Endometrial microvascular endothelial cells (primary cell): Measurements from ENCODE around the gene RAB28. TPM values are rescaled to one million over a fixed set of nuclear protein-coding genes. Genes with fewer than 3 reads are reported as not detected.
"Not testable (repeated sequence)": the region's sequence is repeated elsewhere in the genome, so short reads cannot be mapped to it uniquely, and the experiment has no call there.

ENCODE experiments used
- in situ Hi-C: cut with HindIII; loops from 2 replicates; pipeline ENCODE4 v1.10.0; 2017; ENCODE audit warnings: low sequenced_read_pairs, low pct_unique_long_range_greater_than_20kb; ENCODE audit errors: inconsistent ontology term
- total RNA-seq: library from RNA; depleted of rRNA; stranded (reverse); fragments of >200 nt; gene quantifications from one replicate; pipeline ENCODE4 v1.2.3, GENCODE V29; 2015; ENCODE audit errors: inconsistent ontology term

Gene RAB28
- total RNA-seq, 1 donor from 2014 or later: 18.8 TPM

DNA sequence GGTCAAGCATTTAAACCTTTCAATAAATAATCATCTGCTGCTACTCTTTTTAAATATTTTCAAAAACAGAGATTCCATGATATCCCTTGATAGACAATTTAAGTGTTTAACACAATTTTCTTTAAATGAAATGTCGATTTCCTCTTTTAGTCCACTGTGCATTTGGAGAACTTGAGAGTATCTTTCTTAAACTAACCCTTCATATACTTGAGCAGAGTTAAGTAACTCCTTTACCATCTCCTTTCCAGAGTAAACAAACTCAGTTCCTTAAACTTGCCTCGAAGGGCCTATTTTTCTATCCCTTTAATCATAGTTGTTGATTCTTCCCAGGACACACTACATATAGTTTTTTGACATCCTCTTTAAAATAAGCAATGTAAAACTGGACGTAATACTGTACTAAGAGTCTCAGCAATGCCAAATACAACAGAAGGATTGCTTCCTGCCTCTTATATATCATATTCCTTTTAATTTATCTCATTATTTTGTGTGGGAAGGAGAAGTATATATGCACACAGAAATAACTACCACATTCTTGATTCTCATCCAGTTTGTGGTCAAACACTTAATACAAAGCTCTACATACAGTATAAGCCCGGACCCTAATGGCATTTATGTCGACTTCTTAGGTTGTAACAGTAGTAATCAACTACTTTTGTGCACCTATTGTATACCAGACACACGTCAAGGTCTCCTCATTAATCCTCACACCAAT is 22.8 kb downstream of the RAB28 start:
- in situ Hi-C loops: no loop called here

DNA sequence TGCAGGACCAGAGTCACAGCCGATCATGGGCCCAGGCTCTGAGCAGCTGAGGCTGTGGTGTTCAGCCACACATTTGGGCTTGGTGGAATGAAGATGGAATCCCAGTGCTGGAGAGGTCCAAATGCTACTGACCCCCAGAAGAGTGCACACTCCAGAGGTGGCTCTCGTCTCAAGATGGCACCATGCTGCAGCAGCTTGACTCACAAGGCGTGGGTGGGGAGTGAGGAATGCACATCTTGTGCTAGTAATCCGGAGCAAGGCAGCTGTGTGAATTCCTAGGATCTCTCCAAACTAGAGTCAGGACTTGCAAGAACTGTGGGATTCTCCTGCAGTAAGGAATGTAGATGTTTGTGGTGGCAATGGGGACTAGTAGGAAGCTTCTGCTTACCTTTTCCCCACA is 28.7 kb downstream of the RAB28 start:
- in situ Hi-C loops: no loop called here

DNA sequence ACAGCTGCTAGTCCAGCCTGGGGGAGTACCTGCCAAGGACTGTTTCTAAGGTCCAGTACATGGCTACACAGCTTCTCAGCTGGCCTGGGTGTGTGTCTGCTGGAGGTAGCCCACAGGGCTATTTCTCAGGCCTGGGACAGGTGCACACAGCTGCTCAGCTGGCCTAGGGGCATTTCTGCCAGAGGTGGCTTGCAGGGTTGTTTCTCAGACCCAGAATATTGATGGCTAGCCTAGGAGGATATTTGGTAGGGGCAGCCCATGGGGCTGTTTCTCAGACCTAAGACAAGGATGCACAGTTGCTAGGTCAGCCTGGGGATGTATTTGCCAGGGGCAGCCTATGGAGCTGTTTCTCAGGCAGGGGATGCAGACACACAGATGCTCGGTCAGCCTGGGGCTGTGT is 29.4 kb downstream of the RAB28 start:
- in situ Hi-C loops: no loop called here

DNA sequence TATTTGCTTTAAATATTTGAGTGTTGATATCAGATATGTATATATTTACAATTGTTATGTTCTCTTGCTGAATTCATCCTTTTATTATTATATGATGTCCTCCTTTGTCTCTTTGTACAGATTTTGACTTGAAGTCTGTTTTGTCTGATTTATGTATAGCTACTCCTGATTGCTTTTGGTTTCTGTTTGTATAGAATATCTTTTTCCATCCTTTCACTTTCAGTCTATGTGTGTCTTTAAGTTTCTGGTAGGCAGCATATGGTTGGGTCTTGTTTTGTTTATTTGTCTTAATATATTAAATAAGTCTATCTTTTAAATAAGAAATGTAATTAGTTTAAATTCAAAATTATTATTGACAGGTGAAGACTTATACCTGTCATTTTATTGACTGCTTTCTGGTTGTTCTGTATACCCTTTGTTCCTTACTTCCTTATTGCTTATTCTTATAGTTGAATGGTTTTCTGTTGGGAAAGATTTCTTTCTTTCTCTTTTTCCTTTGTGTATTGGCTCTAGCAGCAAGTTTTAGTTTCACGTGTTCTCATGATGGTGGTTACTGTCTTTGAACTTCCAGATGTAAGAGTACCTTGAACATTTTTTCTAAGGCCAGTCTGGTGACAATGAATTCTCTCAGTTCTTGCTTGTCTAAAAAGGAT is 31.1 kb downstream of the RAB28 start:
- in situ Hi-C loops: no loop called here

DNA sequence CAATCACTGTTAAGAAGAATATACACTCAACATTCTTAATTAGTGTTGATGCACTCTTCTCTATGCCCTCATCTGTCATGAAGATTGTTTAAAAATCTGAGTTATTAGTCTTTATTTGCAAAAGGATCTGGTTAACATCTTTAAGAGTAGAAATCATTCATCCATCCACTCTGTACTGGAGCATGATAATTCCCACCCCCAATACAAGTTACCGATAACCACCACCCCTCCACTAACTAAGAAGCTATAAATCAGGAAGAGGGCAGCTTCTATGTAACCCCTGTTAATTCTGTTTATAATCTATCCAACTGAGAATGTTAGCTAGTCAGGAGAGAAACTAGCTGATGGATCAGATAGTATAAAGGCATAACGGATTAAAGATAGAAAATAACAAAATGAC is 34.5 kb downstream of the RAB28 start:
- in situ Hi-C loops: no loop called here

DNA sequence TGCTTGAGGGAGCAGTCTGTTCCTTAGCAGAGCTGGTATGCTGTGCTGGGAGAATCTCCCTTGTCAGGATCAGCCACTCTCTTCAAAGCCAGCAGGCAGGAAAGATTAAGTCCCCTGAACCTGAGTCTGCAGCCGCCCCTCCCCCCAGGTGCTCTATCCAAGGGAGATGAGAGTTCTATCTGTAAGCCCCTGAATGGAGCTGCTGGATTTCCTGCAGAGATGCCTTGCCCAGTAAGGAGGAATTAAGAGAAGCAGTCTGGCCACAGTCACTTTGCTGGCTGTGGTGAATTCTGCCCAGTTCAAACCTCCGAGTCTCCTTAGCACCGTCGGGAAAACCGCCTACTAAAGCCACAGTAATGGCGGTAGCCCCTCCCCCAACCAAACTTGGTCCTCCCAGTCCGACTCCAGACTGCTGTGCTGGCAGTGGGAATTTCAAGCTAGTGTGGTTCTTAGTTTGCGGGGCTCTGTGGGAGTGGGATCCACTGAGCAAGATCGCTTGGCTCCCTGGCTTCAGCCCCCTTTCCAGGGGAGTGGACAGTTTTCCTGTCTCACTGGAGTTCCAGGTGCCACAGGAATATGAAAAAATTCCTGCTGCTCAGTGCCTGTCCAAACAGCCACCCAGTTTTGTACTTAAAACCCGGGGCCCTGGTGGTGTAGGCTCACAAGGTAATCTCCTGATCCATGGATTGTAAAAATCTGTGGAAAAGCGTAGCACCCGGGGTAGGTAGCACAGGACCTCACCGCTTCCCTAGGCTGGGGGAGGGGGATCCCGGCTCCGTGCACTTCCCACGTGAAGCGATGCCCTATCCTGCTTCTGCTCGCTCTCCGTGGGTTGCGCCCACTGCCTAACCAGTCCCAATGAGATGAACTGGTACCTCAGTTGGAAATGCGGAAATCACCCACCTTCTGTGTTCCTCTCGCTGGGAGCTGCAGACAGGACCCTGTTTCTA is 38.0 kb downstream of the RAB28 start:
- in situ Hi-C loops: no loop called here

DNA sequence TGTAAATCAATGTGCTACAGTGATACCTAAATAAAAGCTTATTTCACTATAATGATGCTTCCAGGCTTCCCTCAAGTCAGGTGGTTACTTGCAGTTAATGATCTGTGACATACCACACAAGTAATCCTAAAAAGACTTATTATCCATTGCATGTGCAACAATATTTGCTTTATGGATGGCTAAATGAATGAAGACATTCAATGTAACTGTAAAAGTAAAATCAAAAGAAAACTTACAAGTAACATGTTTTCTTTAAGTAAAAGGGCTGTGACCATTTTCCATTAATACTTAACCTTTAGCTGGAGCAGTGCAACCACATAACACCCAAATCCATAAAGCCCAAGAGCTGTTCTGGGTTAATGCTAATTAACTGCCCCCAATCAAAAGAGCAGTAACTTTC is 42.6 kb downstream of the RAB28 start:
- in situ Hi-C loops: no loop called here

DNA sequence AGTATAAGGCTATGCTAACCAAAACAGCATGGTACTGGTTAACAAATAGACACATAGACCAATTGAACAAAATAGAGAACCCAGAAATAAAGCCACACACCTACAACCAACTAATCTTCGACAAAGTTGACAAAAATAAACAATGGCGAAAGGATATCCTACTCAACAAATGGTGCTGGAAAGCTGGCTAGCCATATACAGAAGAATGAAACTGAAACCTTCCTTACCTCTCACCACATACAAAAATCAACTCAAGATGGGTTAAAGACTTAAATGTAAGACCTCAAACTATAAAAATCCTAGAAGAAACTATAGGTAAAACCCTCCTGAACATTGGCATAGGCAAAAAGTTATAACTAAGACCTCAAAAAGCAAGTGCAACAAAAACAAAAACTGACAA is 47.2 kb downstream of the RAB28 start:
- in situ Hi-C loops: no loop called here

DNA sequence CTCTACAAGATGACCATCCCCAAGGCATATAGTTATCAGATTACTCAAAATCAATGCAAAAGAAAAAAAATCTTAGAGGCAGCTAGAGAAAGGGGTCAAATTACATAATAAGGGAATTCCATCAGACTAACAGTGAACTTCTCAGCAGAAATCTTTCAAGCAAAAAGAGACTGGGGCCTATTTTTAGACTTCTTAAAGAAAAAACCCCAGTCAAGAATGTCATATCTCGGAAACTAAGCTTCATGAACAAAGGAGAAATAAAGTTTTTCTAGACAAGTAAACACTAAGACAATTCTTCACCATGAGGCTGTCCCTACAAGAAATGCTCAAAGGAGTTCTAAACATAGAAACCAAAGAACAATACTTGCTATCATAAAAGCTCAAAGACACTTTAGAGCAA is 51.7 kb downstream of the RAB28 start:
- in situ Hi-C loops: no loop called here

DNA sequence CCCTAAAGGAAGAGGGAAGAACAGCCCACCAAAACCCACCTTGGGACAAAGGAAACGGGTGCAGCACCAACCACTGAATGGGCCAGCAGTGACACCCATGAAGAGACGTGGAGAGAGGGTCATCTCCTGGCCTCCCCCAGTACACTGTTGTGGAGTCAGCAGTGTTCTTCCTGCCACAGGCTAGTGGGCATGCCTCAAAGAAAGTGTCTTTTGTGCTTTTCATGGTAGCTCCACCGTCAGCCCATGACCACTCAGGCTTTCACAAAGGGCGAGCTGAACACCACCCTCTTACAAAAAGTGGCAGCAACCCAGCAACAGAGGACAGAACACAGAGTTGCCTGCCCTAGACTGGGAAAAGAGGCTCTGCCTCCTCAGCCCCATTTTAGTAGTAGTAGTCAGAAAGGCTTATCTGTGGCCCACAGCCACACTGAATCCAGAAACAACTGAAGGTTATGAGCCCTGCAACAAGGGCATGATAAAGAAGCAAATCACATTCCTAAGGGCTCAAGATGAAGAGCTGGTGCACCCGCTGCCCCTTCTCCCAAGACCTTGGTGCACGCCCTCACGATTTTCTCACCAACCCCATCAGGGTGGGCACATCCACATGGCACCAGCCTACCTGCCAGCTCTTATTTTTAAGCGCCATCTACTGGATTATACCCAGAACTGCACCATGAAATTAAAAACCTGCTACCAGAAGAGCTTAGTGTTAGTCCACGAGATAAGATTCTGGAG is 53.1 kb downstream of the RAB28 start:
- in situ Hi-C loops: no loop called here

DNA sequence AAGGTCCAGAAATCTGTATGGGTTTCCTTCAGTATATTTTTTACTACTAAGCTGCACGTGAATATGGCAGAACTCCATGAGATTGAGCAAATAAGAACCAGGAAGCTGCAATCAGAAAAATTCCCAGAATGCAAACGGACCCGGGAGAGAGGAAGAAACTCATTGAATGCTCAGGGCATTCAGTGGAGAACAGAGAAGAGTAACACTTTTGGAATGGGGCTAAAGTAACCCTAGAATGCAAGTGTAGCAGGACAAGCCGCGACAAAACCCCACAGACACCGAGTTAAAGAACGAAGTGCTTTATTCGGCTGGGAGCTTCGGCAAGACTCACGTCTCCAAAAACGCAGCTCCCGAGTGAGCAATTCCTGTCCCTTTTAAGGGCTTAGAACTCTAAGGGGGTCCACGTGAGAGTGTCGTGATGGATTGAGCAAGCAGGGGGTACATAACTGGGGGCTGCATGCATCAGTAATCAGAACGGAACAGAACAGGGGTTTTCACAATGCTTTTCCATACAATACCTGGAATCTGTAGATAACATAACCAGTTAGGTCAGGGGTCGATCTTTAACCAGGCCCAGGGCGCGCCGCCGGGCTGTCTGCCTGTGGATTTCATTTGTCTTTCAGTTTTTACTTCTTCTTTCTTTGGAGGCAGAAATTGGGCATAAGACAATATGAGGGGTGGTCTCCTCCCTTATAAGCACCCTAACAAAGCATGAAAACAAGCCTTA is 56.4 kb downstream of the RAB28 start:
- in situ Hi-C loops: no loop called here

DNA sequence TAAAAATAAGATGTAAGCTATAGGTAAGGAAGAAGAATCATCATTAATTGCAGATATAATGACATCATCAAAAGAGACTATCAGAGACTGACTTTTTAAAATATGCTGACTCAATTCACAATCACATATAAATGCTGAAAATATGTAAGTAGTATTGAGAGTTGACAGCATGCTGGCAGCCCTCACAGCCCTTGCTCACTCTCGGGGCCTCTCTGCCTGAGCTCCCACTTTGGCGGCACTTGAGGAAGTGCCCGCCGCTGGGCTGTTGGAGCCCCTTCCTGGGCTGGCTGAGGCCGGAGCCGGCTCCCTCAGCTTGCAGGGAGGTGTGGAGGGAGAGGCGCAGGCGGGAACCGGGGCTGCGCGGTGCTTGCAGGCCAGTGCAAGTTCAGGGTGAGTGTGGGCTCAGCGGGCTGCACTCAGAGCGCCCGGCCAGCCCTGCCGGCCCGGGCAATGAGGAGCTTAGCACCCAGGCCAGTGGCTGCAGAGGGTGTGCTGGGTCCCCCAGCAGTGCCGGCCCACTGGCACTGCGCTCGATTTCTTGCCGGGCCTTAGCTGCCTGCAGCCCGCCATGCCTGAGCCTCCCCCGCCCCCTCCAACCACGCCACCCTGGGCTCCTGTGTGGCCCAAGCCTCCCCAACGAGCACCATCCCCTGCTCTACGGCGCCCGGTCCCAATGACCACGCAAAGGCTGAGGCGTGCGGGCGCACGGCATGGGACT is 68.9 kb downstream of the RAB28 start:
- in situ Hi-C loops: no loop called here

DNA sequence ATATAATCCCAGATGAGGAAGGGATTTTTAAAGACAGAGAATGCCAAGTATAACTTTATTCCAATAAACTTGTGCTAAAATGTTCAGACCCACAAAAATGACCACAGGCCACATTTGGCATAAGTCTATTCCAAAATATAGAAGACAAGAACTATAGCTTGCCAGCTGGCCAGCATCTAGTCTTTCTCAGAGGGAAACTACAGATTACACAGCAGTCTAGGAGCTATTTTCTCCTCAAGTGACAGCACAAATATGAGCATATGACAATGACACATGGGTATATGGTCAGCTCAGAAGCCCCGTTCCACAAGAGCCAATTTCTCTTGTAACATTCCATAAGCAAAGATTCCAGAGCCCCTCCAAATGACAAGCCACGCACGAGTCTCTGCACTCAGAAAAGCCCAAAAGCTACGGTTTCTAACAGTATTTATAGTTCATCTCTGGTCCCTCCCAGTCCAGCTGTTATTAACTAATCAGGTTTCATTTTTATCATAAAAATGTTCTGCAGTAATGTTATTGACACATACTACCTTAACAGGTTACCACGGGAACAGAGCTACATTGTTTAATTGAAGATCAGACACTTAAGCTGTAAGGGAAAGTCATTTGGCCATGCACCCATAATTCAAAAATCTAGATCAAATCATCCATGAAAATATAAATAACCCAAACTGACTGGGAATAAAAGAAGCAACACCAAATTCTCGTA is 70.3 kb downstream of the RAB28 start:
- in situ Hi-C loops: no loop called here

DNA sequence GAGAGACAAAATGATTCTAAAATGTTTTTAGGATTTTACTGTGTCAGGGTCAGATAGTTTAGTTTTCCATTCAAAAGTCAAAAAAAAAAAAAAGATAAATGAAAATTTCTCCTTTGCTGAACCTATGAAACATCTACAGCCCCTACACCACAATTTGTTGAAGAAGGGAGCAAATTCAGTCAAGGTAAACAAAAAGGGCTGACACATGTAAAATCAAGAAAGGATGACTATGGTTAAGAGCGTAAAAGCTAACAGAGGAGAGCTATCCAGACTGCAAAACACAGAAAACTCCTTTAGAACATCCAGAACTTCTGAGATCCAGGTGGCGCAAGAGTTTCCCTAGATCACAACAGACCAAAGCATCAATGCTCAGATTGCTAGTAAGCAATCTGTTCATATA is 72.2 kb downstream of the RAB28 start:
- in situ Hi-C loops: no loop called here

DNA sequence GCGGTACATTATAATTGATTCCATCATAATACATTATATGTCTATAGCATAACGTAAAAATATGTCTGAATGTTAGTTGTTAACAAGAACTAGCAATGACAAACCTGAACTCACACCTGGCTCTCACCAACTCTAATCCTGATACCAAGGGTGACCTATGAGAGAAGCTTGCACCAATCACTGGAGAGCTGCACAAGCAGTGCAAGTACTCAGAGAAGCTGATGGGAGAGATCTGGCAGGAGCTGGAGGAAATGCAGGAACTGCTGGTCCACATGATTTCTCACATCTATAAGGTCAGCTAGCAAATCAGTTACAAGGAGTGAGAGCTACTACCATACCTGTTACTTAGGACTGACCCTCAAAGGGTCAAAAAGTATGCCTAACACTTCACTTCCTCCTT is 74.8 kb downstream of the RAB28 start:
- in situ Hi-C loops: no loop called here

DNA sequence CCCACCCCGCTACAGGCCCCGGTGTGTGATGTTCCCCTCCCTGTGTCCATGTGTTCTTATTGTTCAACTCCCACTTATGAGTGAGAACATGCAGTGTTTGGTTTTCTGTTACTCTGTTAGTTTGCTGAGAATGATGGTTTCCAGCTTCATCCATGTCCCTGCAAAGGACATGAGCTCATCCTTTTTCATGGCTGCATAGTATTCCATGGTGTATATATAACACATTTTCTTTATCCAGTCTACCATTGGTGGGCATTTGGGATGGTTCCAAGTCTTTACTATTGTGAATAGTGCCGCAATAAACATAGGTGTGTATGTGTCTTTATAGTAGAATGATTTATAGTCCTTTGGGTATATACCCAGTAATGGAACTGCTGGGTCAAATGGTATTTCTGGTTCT is 78.0 kb downstream of the RAB28 start:
- in situ Hi-C loops: not testable (repeated sequence)

DNA sequence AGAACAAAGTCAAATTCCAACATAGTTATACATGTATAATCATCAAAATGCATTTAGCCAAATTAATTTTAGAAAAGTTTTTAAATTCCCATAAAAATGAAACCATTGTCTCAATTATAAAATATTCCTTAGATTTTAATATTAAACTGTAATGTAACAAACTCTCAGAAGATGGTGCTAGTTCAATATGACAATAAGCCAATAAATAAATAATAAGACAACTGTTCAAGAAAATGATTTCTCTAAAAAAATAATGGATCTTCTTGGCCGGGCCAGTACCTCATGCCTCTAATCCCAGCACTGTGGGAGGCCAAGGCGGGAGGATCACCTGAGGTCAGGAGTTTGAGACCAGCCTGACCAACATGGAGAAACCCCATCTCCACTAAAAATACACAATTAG is 80.3 kb downstream of the RAB28 start:
- in situ Hi-C loops: no loop called here
